Muscle of leg (tissue), 11 donors: ENCODE results near the gene GDPD1. TPM values are rescaled to one million over a fixed set of nuclear protein-coding genes. Genes with fewer than 3 reads are reported as not detected.
"Not testable (repeated sequence)": the region's sequence is repeated elsewhere in the genome, so short reads cannot be mapped to it uniquely, and the experiment has no call there.

ENCODE experiments used
- DNase-seq: peaks from one replicate; pipeline ENCODE4 v3.0.0; 2013
- H3K27ac ChIP-seq: one replicate; pipeline ENCODE4 v1.5.1; 2013; ENCODE audit warnings: mild to moderate bottlenecking, low read length, control low read depth
- H3K27me3 ChIP-seq: one replicate; pipeline ENCODE4 v1.6.1; 2013; ENCODE audit warnings: low read length; ENCODE audit not compliant: control insufficient read depth, insufficient read depth
- H3K36me3 ChIP-seq: one replicate; pipeline ENCODE4 v1.6.1; 2013; ENCODE audit warnings: low read length; ENCODE audit not compliant: control insufficient read depth, insufficient read depth
- H3K4me1 ChIP-seq: one replicate; pipeline ENCODE4 v1.6.1; 2013; ENCODE audit warnings: low read length; ENCODE audit not compliant: control insufficient read depth, insufficient read depth
- H3K4me3 ChIP-seq: one replicate; pipeline ENCODE4 v1.5.1; 2013; ENCODE audit warnings: low read length, control low read depth
- H3K9me3 ChIP-seq: replicated peaks from 2 replicates; pipeline ENCODE4 v1.6.1; 2013; ENCODE audit warnings: low read depth, low read length; ENCODE audit not compliant: control insufficient read depth
- WGBS: methylation state at CpG from one replicate; pipeline ENCODE4 v1.1.5; 2013; ENCODE audit warnings: missing lambda C conversion rate; ENCODE audit not compliant: insufficient coverage; 5-methylcytosine and 5-hydroxymethylcytosine counted together
- polyA plus RNA-seq, 8 donors: library from polyadenylated mRNA; unstranded; fragments of 120-200 nt; gene quantifications; one replicate each; pipeline versions ENCODE4 v1.2.1 to v1.2.3, GENCODE V29; 2013; ENCODE audit warnings: inconsistent platforms in 1 of 8, low replicate concordance in 1 of 8; ENCODE audit not compliant: insufficient read length in 8 of 8, insufficient read depth in 1 of 8
- total RNA-seq: library from RNA; stranded (reverse); fragments of 120-200 nt; gene quantifications from one replicate; pipeline ENCODE4 v1.2.4, GENCODE V29; 2013

Gene GDPD1
- total and polyA plus RNA-seq, 9 donors: 0.96 to 3.8 (median 1.7) TPM

DNA sequence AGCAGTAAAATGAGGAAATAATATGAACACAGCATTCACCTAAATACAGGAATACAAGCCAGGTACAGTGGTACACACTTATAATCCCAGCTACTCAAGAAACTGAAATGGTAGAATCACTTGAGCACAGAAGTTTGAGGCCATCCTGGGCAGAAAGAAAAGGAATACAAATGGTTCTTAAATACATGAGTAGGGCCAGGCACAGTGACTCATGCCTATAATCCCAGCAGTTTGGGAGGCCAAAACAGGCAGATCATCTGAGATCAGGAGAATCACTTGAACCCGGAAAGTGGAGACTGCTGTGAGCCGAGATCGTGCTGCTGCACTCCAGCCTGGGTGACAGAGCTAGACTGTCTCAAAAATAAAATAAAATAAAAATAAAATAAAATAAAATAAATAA lies 33.5 kb upstream of the GDPD1 start:
- Histone ChIP-seq H3K4me1 (no peaks in the 10 kb centered on the region), H3K27ac (no peak overlapping the region), H3K27me3 (no peaks in the 10 kb centered on the region), H3K36me3 (peaks cover 4% of the 10 kb centered on the region), H3K4me3 (no peak overlapping the region), H3K9me3 (no peaks in the 10 kb centered on the region)
- DNase-seq: no peak
- no CpG with 5 or more reads among the region's 3 CpGs for WGBS

GRCh38 chr17:59190806-59191205 lies 29.5 kb upstream of the GDPD1 start:
- Histone ChIP-seq H3K27me3 (no peaks in the 10 kb centered on the region), H3K9me3 (no peaks in the 10 kb centered on the region), H3K27ac (no peak overlapping the region), H3K4me1 (no peaks in the 10 kb centered on the region), H3K36me3 (peaks cover 15% of the 10 kb centered on the region), H3K4me3 (no peak overlapping the region)
- no peak for DNase-seq
- WGBS: no CpG with 5 or more reads among the region's 2 CpGs

GRCh38 chr17:59193336-59193862 lies 26.9 kb upstream of the GDPD1 start:
- no peak overlapping the region for H3K4me3 ChIP-seq
- no peak overlapping the region for H3K27ac ChIP-seq
- WGBS: 100% methylated on average over 1 of the region's 3 CpGs
- no peak for DNase-seq
- H3K4me1 ChIP-seq: no peaks in the 10 kb centered on the region
- no peaks in the 10 kb centered on the region for H3K9me3 ChIP-seq
- peaks cover 23% of the 10 kb centered on the region for H3K36me3 ChIP-seq
- no peaks in the 10 kb centered on the region for H3K27me3 ChIP-seq

- Histone ChIP-seq H3K4me1 (no peaks in the 10 kb centered on the region), H3K4me3 (no peak overlapping the region), H3K36me3 (peaks cover 21% of the 10 kb centered on the region), H3K27ac (no peak overlapping the region), H3K9me3 (no peaks in the 10 kb centered on the region), H3K27me3 (no peaks in the 10 kb centered on the region)
- DNase-seq: no peak
- no CpG with 5 or more reads among the region's 4 CpGs for WGBS
Measured at GRCh38 chr17:59199398-59199797, 20.9 kb upstream of the GDPD1 start.

DNA sequence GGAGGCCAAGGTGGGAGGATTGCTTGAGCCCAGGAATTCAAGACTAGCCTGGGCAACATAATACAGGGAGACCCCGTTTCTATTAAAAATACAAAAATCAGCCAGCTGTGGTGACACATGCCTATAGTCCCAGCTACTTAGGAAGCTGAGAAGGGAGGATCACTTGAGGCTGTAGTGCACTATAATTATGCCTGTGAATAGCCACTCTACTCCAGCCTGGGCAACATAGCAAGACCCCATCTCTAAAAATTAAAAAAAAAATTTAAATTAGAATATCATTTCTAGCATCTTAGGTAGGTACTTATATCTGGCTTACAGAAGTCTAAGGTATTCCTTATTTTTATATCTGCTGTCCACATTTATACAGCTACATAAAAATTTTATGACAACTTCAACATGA lies 18.0 kb upstream of the GDPD1 start:
- H3K27ac ChIP-seq: no peak overlapping the region
- peaks cover 16% of the 10 kb centered on the region for H3K36me3 ChIP-seq
- no peaks in the 10 kb centered on the region for H3K27me3 ChIP-seq
- no peaks in the 10 kb centered on the region for H3K4me1 ChIP-seq
- no CpG with 5 or more reads among the region's 1 CpG for WGBS
- H3K9me3 ChIP-seq: no peaks in the 10 kb centered on the region
- DNase-seq: no peak
- H3K4me3 ChIP-seq: no peak overlapping the region

GRCh38 chr17:59219370-59219769 lies 941 bp upstream of the GDPD1 start:
- 93% methylated on average over 5 of the region's 16 CpGs for WGBS
- no peaks in the 10 kb centered on the region for H3K27me3 ChIP-seq
- no peaks in the 10 kb centered on the region for H3K9me3 ChIP-seq
- no peak overlapping the region for H3K4me3 ChIP-seq
- DNase-seq: no peak
- H3K4me1 ChIP-seq: peaks cover 3% of the 10 kb centered on the region
- peaks cover 4% of the 10 kb centered on the region for H3K36me3 ChIP-seq
- no peak overlapping the region for H3K27ac ChIP-seq

GRCh38 chr17:59219992-59220327 lies 351 bp upstream of the GDPD1 start:
- no peak for DNase-seq
- no peak overlapping the region for H3K27ac ChIP-seq
- H3K4me3 ChIP-seq: peak overlapping the region; percentile 70
- no peaks in the 10 kb centered on the region for H3K36me3 ChIP-seq
- H3K9me3 ChIP-seq: no peaks in the 10 kb centered on the region
- H3K4me1 ChIP-seq: peaks cover 3% of the 10 kb centered on the region
- no peaks in the 10 kb centered on the region for H3K27me3 ChIP-seq
- 13% methylated on average over 3 of the region's 7 CpGs for WGBS

DNA sequence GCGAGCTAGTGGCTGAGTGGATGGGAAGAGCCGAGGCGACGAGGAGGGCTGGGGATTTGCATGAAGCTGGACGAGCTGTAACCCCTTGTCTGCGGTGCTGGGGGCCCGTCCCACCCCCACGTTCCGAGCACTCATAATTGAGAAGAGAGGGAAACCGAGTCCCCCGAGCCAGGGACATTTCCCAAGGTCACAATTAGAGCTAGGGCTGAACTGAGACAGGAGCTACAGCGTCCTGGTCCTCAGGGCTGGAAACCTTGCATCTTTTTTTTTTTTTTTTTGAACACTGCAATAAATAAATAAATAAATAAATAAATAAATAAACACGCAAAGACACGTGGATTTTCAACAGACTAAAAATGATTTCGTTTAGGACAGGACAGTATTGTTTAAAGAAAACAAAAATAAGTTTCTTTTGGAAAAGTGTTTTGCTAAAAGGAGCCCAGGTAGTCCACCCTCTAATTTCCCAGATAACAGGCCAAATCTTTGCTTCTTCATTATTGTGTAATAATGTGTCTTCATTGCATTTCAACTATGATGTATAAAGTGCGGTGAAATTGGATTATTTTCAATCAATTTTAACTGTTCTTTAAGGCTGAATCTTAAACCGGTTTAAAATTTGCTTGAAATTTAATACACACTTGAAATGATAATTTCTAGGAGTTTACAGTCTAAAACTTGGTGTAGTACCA lies 992 bp downstream of the GDPD1 start:
- no peak for DNase-seq
- Histone ChIP-seq H3K27me3 (no peaks in the 10 kb centered on the region), H3K4me3 (peak overlapping the region; percentile 70), H3K4me1 (peaks cover 3% of the 10 kb centered on the region), H3K27ac (no peak overlapping the region), H3K36me3 (no peaks in the 10 kb centered on the region), H3K9me3 (no peaks in the 10 kb centered on the region)
- WGBS: 3% methylated on average over 7 of the region's 17 CpGs

GRCh38 chr17:59223813-59224212 lies 3.5 kb downstream of the GDPD1 start:
- no peaks in the 10 kb centered on the region for H3K9me3 ChIP-seq
- no peaks in the 10 kb centered on the region for H3K36me3 ChIP-seq
- WGBS: 89% methylated on average over 6 of the region's 7 CpGs
- peaks cover 3% of the 10 kb centered on the region for H3K4me1 ChIP-seq
- H3K27ac ChIP-seq: no peak overlapping the region
- DNase-seq: no peak
- H3K27me3 ChIP-seq: no peaks in the 10 kb centered on the region
- H3K4me3 ChIP-seq: no peak overlapping the region

- not testable (repeated sequence) for DNase-seq, H3K9me3 ChIP-seq, H3K27me3 ChIP-seq, H3K36me3 ChIP-seq, H3K27ac ChIP-seq, H3K4me1 ChIP-seq, H3K4me3 ChIP-seq
- WGBS: 80% methylated on average over 1 of the region's 1 CpG
Measured at GRCh38 chr17:59228588-59228987, 8.3 kb downstream of the GDPD1 start.

DNA sequence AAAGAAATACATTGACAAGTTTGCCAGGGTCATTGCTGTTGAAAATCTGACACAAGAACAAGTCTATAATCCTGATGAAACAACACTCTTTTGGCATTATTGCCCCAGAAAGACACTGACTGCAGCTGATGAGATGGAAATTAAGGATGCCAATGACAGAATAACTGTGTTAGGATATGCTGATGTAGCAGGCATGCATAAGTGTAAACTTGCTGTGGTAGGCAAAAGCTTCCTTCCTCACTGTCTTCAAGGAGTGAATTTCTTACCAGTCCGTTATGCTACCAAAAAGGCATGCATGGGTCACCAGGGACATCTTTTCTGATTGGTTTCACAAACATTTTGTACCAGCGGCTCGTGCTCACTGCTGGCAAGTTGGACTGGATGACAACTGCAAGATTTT lies 10.5 kb downstream of the GDPD1 start:
- H3K27me3 ChIP-seq: no peaks in the 10 kb centered on the region
- no peaks in the 10 kb centered on the region for H3K36me3 ChIP-seq
- WGBS: 41% methylated on average over 3 of the region's 3 CpGs
- no peaks in the 10 kb centered on the region for H3K4me1 ChIP-seq
- no peak overlapping the region for H3K27ac ChIP-seq
- H3K4me3 ChIP-seq: no peak overlapping the region
- no peaks in the 10 kb centered on the region for H3K9me3 ChIP-seq
- peak; percentile 41 for DNase-seq
